H1 (cell line): ENCODE data around the gene ST6GALNAC3.

Experiments used
- CEBPB ChIP-seq: IDR thresholded peaks from 2 replicates; pipeline ENCODE4 v1.6.1; 2012; ENCODE audit warnings: low read depth, low read length
- CHD2 ChIP-seq: IDR thresholded peaks from 2 replicates; pipeline ENCODE4 v1.6.1; 2012; ENCODE audit warnings: low read length, improper control_type of control experiment
- CREB1 ChIP-seq: IDR thresholded peaks from 2 replicates; pipeline ENCODE4 v1.6.1; 2012; ENCODE audit warnings: inconsistent platforms
- EP300 ChIP-seq, 2 experiments: IDR thresholded peaks; 1 replicate in 1 of 2; 2 replicates in 1 of 2; pipeline ENCODE4 v1.6.1; 2011 to 2012; ENCODE audit warnings: low read depth in 2 of 2, low read length in 2 of 2, mild to moderate bottlenecking in 2 of 2, borderline replicate concordance in 1 of 2, inconsistent platforms in 1 of 2, moderate library complexity in 1 of 2
- EZH2 ChIP-seq: fragments of 200-600 bp; sonication (generic); IDR thresholded peaks from 2 replicates; pipeline ENCODE4 v1.7.1; 2012; ENCODE audit warnings: low read depth, mild to moderate bottlenecking, moderate library complexity, low read length, inconsistent platforms; ENCODE audit not compliant: severe bottlenecking
- KDM5A ChIP-seq: fragments of 200-600 bp; IDR thresholded peaks from 2 replicates; pipeline ENCODE4 v1.7.1; 2012; ENCODE audit warnings: mild to moderate bottlenecking, low read length, inconsistent platforms, mixed read lengths
- POLR2A ChIP-seq, 2 experiments: IDR thresholded peaks; 1 replicate in 1 of 2; 2 replicates in 1 of 2; pipeline ENCODE4 v1.6.1; 2011; ENCODE audit warnings: low read depth in 2 of 2, low read length in 2 of 2, mild to moderate bottlenecking in 2 of 2; ENCODE audit errors: control extremely low read depth in 1 of 2
- POLR2AphosphoS5 ChIP-seq: IDR thresholded peaks from 2 replicates; pipeline ENCODE4 v1.6.1; 2011; ENCODE audit warnings: low read depth, low read length
- RNF2 ChIP-seq: fragments of 200-900, 300-1000 bp; sonication (generic); IDR thresholded peaks from 2 replicates; pipeline ENCODE4 v1.7.1; 2016; ENCODE audit warnings: borderline replicate concordance, low read depth, mild to moderate bottlenecking, antibody characterized with exemption, low read length; ENCODE audit not compliant: poor library complexity, severe bottlenecking; ENCODE audit errors: missing control alignments
- SIN3A ChIP-seq, 2 experiments: IDR thresholded peaks in 1 of 2; conservative IDR thresholded peaks in 1 of 2; 2 replicates each; pipeline ENCODE4 v1.6.1; 2011 to 2012; ENCODE audit warnings: low read length in 2 of 2, improper control_type of control experiment in 1 of 2, low read depth in 1 of 2, mild to moderate bottlenecking in 1 of 2
- TBP ChIP-seq: IDR thresholded peaks from 2 replicates; pipeline ENCODE4 v1.6.1; 2011; ENCODE audit warnings: low read depth, low read length, improper control_type of control experiment
- TF ChIP-seq, protein P1 (sequence below), 3 experiments: IDR thresholded peaks; 1 replicate in 2 of 3; 2 replicates in 1 of 3; pipeline versions ENCODE4 v1.5.1 to v1.6.1; 2011; ENCODE audit warnings: low read length in 3 of 3, mild to moderate bottlenecking in 3 of 3, inconsistent platforms in 2 of 3, low read depth in 1 of 3, moderate library complexity in 1 of 3; ENCODE audit not compliant: insufficient read depth in 1 of 3; ENCODE audit errors: control extremely low read depth in 1 of 3
- TF ChIP-seq, protein P2 (sequence below): IDR thresholded peaks from 2 replicates; pipeline ENCODE4 v1.6.1; 2012; ENCODE audit warnings: inconsistent platforms
- TF ChIP-seq, protein P3 (sequence below): IDR thresholded peaks from 2 replicates; pipeline ENCODE4 v1.6.1; 2011; ENCODE audit warnings: low read depth, mild to moderate bottlenecking, low read length; ENCODE audit not compliant: insufficient read depth

DNA sequence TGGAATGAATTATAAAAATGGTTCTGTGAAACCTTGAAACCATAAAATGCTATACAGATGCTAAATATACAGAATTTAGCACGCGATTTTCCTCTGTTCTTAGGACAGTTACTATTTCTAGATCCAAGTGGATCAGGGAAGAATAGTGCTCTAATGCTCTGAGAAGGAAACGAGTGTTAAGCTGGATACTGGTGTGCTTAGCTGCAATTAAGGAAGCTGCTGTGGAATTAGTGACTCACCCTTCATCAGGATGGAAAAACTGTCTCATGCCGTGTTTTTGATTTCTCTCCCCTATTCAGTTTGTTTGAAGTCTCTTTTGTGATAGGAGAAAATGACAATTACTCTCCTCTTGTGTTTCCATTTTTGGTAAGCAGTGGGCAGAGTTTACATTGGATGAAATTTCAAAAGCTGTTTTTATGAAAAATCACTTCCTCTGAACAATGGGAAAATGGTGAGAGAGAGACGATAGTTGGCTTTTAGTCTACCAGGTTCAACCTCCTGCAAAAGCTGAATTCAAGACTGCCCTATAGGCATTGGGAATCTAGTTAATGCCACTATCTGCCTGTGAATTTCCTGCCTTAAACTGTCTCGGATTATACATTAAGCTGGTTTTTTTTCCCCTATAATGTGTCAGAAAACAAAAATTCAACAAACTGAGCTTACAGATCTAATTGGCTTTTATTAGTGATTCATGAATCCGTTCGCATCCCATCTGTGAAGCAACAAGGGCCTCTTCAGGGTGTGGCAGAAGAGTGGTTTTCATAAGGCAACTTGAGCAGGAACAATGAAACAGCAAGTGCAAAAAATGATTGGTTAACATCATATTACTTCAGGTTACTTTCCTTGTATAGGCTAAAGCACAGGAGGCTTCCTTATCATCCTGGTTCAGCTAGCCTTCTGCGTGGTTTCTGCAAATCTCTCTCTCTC is 179.8 kb downstream of the ST6GALNAC3 start:
- TF ChIP-seq TBP (no peak), KDM5A (no peak), CEBPB (no peak), SIN3A (conservative IDR thresholded peaks at IDR 0.05 in 1 of 2, IDR thresholded peaks at IDR 0.05 in 1 of 2; ENCODE audit: low read depth in 1 of 2, low read length in 2 of 2) (no peak), EZH2 (no peak), CREB1 (no peak), RNF2 (no peak), EP300 (IDR thresholded peaks at IDR 0.05; ENCODE audit: borderline replicate concordance in 1 of 2, low read depth in 2 of 2, low read length in 2 of 2) (no peak), POLR2A (IDR thresholded peaks at IDR 0.05; ENCODE audit: control extremely low read depth in 1 of 2, low read depth in 2 of 2, low read length in 2 of 2) (no peak), POLR2AphosphoS5 (no peak), CHD2 (no peak)
- TF ChIP-seq, protein P1, sequence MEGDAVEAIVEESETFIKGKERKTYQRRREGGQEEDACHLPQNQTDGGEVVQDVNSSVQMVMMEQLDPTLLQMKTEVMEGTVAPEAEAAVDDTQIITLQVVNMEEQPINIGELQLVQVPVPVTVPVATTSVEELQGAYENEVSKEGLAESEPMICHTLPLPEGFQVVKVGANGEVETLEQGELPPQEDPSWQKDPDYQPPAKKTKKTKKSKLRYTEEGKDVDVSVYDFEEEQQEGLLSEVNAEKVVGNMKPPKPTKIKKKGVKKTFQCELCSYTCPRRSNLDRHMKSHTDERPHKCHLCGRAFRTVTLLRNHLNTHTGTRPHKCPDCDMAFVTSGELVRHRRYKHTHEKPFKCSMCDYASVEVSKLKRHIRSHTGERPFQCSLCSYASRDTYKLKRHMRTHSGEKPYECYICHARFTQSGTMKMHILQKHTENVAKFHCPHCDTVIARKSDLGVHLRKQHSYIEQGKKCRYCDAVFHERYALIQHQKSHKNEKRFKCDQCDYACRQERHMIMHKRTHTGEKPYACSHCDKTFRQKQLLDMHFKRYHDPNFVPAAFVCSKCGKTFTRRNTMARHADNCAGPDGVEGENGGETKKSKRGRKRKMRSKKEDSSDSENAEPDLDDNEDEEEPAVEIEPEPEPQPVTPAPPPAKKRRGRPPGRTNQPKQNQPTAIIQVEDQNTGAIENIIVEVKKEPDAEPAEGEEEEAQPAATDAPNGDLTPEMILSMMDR (IDR thresholded peaks at IDR 0.05; ENCODE audit: control extremely low read depth in 1 of 3, insufficient read depth in 1 of 3, low read depth in 1 of 3, low read length in 3 of 3): no peak
- TF ChIP-seq, protein P2, sequence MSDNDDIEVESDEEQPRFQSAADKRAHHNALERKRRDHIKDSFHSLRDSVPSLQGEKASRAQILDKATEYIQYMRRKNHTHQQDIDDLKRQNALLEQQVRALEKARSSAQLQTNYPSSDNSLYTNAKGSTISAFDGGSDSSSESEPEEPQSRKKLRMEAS: no peak
- TF ChIP-seq, protein P3, sequence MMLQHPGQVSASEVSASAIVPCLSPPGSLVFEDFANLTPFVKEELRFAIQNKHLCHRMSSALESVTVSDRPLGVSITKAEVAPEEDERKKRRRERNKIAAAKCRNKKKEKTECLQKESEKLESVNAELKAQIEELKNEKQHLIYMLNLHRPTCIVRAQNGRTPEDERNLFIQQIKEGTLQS: no peak
